Neural crest cell (in vitro differentiated cells): Measurements from ENCODE around the gene IL22. TPM values are rescaled to one million over a fixed set of nuclear protein-coding genes. Genes with fewer than 3 reads are reported as not detected.

Source experiments
- DNase-seq: peaks from one replicate; pipeline ENCODE4 v3.0.0; 2021; ENCODE audit warnings: low read depth, mixed read lengths, low spot score
- H3K27ac Mint-ChIP-seq: one replicate; pipeline ENCODE4 v1.8.0; 2021; ENCODE audit warnings: mild to moderate bottlenecking, mixed read lengths; ENCODE audit not compliant: unreplicated experiment
- H3K27me3 Mint-ChIP-seq: 2 replicates; pipeline ENCODE4 v1.8.0; 2021; ENCODE audit warnings: low read depth, mild to moderate bottlenecking, mixed read lengths
- H3K36me3 Mint-ChIP-seq: 2 replicates; pipeline ENCODE4 v1.8.0; 2021; ENCODE audit warnings: low read depth, mild to moderate bottlenecking, mixed read lengths
- H3K4me1 Mint-ChIP-seq: 2 replicates; pipeline ENCODE4 v1.8.0; 2021; ENCODE audit warnings: mixed read lengths
- H3K4me3 Mint-ChIP-seq: one replicate; pipeline ENCODE4 v1.8.0; 2021; ENCODE audit warnings: mild to moderate bottlenecking, mixed read lengths
- H3K9me3 Mint-ChIP-seq: 2 replicates; pipeline ENCODE4 v1.8.0; 2021; ENCODE audit warnings: mixed read lengths
- total RNA-seq: library from RNA; stranded (reverse); gene quantifications from 2 replicates; pipeline ENCODE4 v1.2.1, GENCODE V29; 2021
- TF ChIP-seq, protein P1 (sequence below): fragments of 200-600 bp; sonication (generic); conservative IDR thresholded peaks from 2 replicates; pipeline ENCODE4 v1.5.0; 2021; ENCODE audit warnings: antibody characterized with exemption, mild to moderate bottlenecking

The IL22 gene
- total RNA-seq, 1 donor from 2014 or later, result not detected

DNA sequence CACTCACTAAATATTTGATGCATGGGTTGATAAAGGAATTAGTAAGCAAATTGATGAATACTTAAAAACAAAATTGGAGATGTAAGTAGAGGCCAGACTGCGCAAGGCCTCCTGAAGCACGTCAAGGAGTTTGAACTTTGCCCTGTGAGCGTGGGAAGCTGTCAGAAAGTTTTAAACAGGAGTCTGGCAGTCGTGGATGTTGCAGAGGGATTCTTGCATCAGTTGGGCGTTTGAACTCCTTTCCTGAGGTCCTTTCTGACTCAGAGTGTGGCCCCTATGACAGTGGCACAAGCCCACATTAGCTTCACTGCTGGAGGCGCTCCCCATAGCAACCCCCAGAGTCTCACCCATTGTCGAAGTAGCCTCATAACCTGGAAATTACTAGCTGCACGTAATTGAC, 17.9 kb upstream of the IL22 start:
- Mint-ChIP-seq H3K9me3 (no peaks in the 10 kb centered on the region), H3K36me3 (no peaks in the 10 kb centered on the region), H3K4me3 (no peak overlapping the region), H3K4me1 (peaks cover 8% of the 10 kb centered on the region), H3K27me3 (no peaks in the 10 kb centered on the region), H3K27ac (no peak overlapping the region)
- DNase-seq, result no peak
- TF ChIP-seq, protein P1, sequence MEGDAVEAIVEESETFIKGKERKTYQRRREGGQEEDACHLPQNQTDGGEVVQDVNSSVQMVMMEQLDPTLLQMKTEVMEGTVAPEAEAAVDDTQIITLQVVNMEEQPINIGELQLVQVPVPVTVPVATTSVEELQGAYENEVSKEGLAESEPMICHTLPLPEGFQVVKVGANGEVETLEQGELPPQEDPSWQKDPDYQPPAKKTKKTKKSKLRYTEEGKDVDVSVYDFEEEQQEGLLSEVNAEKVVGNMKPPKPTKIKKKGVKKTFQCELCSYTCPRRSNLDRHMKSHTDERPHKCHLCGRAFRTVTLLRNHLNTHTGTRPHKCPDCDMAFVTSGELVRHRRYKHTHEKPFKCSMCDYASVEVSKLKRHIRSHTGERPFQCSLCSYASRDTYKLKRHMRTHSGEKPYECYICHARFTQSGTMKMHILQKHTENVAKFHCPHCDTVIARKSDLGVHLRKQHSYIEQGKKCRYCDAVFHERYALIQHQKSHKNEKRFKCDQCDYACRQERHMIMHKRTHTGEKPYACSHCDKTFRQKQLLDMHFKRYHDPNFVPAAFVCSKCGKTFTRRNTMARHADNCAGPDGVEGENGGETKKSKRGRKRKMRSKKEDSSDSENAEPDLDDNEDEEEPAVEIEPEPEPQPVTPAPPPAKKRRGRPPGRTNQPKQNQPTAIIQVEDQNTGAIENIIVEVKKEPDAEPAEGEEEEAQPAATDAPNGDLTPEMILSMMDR, result no peak

DNA sequence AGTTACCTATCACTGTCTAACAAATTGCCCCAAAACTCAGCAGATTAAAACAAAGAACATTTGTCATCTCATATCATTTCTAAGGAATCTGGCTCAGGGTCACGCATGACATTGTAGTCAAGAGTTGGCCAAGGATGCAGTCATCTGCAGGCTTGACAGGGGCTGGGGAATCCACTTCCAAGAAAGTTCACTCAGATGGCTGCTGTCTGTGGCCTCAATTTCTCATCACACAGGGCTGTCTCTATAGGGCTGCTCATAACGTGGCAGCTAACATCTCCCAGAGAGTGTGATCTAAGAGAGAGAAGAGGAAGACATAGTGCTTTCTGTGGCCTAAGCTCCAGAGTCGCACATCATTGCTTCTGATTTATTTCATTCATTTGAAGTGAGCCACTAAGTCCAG, 17.0 kb upstream of the IL22 start:
- Mint-ChIP-seq H3K36me3 (no peaks in the 10 kb centered on the region), H3K9me3 (no peaks in the 10 kb centered on the region), H3K4me3 (no peak overlapping the region), H3K27ac (no peak overlapping the region), H3K27me3 (no peaks in the 10 kb centered on the region), H3K4me1 (peaks cover 8% of the 10 kb centered on the region)
- TF ChIP-seq, protein P1, result no peak
- no peak for DNase-seq

DNA sequence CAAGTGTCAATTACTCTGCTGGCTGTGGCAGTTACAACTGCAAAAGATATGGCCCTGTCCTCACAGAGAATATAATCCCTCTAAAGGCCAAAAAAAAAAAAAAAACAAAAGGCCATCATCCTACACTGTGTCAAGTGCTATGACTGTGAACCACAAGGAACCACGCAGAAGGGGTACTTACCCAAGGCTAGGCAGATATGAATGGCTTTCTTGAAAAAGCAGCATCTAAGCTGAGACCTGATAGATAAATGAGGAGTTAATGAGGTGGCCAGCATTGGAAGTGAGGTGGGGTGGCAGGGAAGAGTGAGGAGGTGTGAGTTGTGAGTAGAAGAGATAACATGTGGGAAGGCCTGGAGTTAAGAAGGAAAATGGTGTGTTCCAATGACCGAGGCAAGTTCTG, 16.4 kb upstream of the IL22 start:
- Mint-ChIP-seq H3K4me1 (peaks cover 8% of the 10 kb centered on the region), H3K4me3 (no peak overlapping the region), H3K9me3 (no peaks in the 10 kb centered on the region), H3K27me3 (no peaks in the 10 kb centered on the region), H3K36me3 (no peaks in the 10 kb centered on the region), H3K27ac (no peak overlapping the region)
- TF ChIP-seq, protein P1, result no peak
- DNase-seq, result no peak

DNA sequence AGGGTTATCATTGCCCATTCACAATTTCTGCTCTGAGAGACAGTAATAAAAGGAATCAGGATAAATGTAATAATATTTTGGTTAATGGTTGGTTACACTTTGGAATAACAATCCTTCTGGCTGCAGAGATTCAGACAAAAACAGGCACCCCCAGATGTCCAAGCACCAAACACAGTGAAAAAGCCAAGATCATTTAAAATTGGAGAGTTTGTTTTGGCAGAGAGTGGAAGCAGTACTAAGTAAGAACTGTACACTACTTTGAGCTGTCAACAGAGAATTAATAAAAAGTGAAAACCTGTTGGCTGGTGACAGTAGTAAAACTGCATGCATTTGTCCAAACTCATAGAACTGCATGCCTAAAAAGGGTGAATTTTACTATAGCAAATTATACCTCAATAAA, 15.6 kb upstream of the IL22 start:
- no peaks in the 10 kb centered on the region for H3K9me3 Mint-ChIP-seq
- H3K4me3 Mint-ChIP-seq, result no peak overlapping the region
- no peaks in the 10 kb centered on the region for H3K36me3 Mint-ChIP-seq
- DNase-seq, result no peak
- TF ChIP-seq, protein P1, result no peak
- H3K27ac Mint-ChIP-seq, result no peak overlapping the region
- H3K27me3 Mint-ChIP-seq, result no peaks in the 10 kb centered on the region
- peaks cover 8% of the 10 kb centered on the region for H3K4me1 Mint-ChIP-seq

DNA sequence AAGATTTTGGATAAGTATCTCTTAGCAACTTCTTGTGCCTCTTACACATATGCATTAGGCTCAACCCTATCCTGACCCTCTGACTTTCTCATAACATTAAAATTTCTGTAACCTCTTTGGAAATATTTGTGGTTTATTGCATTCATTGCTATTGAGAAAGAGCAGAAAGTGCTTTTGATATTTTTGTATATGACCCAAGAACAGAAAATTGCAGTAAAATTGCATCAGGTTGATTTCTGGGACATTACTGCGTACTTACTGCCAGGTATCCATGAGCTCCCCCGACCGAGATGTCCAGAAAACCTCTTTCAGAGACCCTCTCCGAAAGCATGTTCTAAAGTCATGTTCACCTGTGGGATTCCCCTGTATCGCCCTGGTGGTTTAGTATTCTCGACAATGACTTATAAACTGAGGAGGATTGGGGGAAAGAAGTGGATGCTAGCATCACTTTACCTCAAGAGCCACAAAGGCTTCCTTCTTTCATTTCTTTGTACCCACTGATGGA, 14.5 kb upstream of the IL22 start:
- H3K36me3 Mint-ChIP-seq, result no peaks in the 10 kb centered on the region
- H3K27me3 Mint-ChIP-seq, result no peaks in the 10 kb centered on the region
- peaks cover 8% of the 10 kb centered on the region for H3K4me1 Mint-ChIP-seq
- TF ChIP-seq, protein P1, result no peak
- H3K4me3 Mint-ChIP-seq, result no peak overlapping the region
- H3K27ac Mint-ChIP-seq, result no peak overlapping the region
- no peak for DNase-seq
- H3K9me3 Mint-ChIP-seq, result no peaks in the 10 kb centered on the region

DNA sequence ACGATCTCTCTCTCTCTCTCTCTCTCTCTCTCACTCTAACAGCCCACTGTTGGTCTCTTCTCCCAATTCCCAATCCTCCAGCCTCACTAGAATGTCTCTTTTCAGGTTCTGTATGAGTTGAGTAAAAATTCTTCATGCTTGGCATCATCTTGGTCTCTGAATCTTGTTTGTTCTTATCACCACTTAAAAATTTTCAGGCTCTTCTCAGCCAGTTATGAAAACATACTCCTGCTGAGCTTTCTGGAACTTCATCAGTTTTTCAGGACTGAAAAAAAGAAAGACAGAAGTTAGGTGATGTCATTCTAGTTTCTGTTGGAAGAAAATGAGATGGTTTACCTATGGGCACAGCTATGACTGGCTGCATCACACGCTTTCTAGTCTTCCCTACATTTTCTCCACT, 11.5 kb upstream of the IL22 start:
- TF ChIP-seq, protein P1, result no peak
- H3K4me1 Mint-ChIP-seq, result peaks cover 8% of the 10 kb centered on the region
- H3K27ac Mint-ChIP-seq, result no peak overlapping the region
- H3K4me3 Mint-ChIP-seq, result no peak overlapping the region
- H3K9me3 Mint-ChIP-seq, result no peaks in the 10 kb centered on the region
- H3K27me3 Mint-ChIP-seq, result no peaks in the 10 kb centered on the region
- no peaks in the 10 kb centered on the region for H3K36me3 Mint-ChIP-seq
- no peak for DNase-seq
